ENCODE data around the gene FTO. TPM values are rescaled to one million over a fixed set of nuclear protein-coding genes. Genes with fewer than 3 reads are reported as not detected.

Gene FTO
- total and polyA plus RNA-seq, 2 of the 8 experiments (the other 6 are each of a cell fraction or from before 2014, with no cell fraction given), result 34.5 to 59.8 TPM

DNA sequence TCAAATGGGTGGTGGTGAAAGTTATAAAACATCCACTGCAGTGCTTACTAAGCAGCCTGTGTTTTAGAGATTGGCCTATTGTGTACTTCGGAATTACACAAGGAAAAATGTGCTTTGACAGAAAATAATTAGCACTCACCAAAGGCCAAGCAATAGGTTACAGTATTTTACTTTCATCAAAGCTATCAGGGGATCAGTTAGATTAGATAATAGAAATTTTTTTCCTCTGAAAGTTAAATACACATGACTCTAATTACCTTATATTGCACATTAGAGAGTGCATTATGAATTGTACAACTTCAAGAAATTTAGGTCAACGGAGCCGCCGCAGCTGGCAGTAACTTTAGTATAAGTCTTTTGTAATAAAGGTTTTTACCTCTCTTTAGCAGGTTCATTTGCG lies 232.6 kb downstream of the FTO start:
- POLR2A ChIA-PET (ENCODE audit: partially characterized antibody), result no interaction called here
- H2AFZ ChIP-seq (ENCODE audit: low read length), result no peak overlapping the region
- no peaks in the 10 kb centered on the region for H3K79me2 ChIP-seq (ENCODE audit: control insufficient read depth in 1 of 2, insufficient read depth in 2 of 2, low read length in 2 of 2)
- CTCF ChIA-PET (ENCODE audit: partially characterized antibody), result interaction anchor here (0.9 to 1.6 kb wide), 5 partner anchors 9 to 37 kb away, joined by 3 to 4 read pairs (median 3); no protein-coding TSS in a partner anchor
- no peak overlapping the region for H2BK15ac ChIP-seq (ENCODE audit: low read length)
- H3K4me3 ChIP-seq (ENCODE audit: extremely low read depth in 1 of 4, insufficient read depth in 2 of 4, low read depth in 3 of 4, low read length in 4 of 4), result no peak overlapping the region
- DNase-seq (ENCODE audit: low read depth in 1 of 2, low spot score in 2 of 2) (no peak), FAIRE-seq (no peak)
- H3K9me3 ChIP-seq (ENCODE audit: insufficient read depth in 2 of 2, low read depth in 1 of 2, low read length in 1 of 2), result no peaks in the 10 kb centered on the region
- no peak overlapping the region for H3K4ac ChIP-seq (replicated peaks; ENCODE audit: insufficient read length, low read depth, low read length)
- H3K23ac ChIP-seq (ENCODE audit: insufficient read length), result no peak overlapping the region
- H3K4me1 ChIP-seq (replicated peaks in 1 of 4; ENCODE audit: control insufficient read depth in 3 of 4, insufficient read depth in 4 of 4, low read length in 3 of 4), result no peaks in the 10 kb centered on the region
- H3K14ac ChIP-seq (ENCODE audit: insufficient read length), result no peak overlapping the region
- no peaks in the 10 kb centered on the region for H3K36me3 ChIP-seq (ENCODE audit: control insufficient read depth in 2 of 4, insufficient read depth in 4 of 4, low read length in 3 of 4)
- H4K8ac ChIP-seq (ENCODE audit: extremely low read depth, insufficient read depth, low read length), result no peak overlapping the region
- no peak overlapping the region for H3K4me2 ChIP-seq (ENCODE audit: insufficient read depth in 1 of 2, low read depth in 2 of 2, low read length in 2 of 2)
- no peak overlapping the region for H4K91ac ChIP-seq (replicated peaks; ENCODE audit: insufficient read length, low read length)
- no peak overlapping the region for H3K18ac ChIP-seq (ENCODE audit: extremely low read depth, low read length)
- H4K20me1 ChIP-seq (replicated peaks in 1 of 2; ENCODE audit: control insufficient read depth in 1 of 2, insufficient read depth in 2 of 2, low read length in 2 of 2), result no peaks in the 10 kb centered on the region
- no peak overlapping the region for H2AK5ac ChIP-seq (ENCODE audit: low read depth, low read length)
- no peaks in the 10 kb centered on the region for H3K27me3 ChIP-seq (replicated peaks in 1 of 4; ENCODE audit: control insufficient read depth in 3 of 4, extremely low read depth in 1 of 4, insufficient read depth in 3 of 4, low read length in 3 of 4)
- H2BK120ac ChIP-seq (replicated peaks; ENCODE audit: low read depth, low read length), result no peak overlapping the region
- no peak overlapping the region for H4K5ac ChIP-seq (ENCODE audit: insufficient read length, low read depth, low read length)
- no peak overlapping the region for H3K27ac ChIP-seq (ENCODE audit: low read depth, low read length)
- no peak overlapping the region for H2BK5ac ChIP-seq (ENCODE audit: low read depth, low read length)
- 89% methylated on average over 5 of the region's 5 CpGs; no CpG with 5 or more reads in 1 of the 2 experiments for WGBS, 2 experiments (ENCODE audit: extremely low coverage in 1 of 2, insufficient coverage in 1 of 2, insufficient read length in 1 of 2, insufficient replicate concordance in 2 of 2, low coverage in 1 of 2, low lambda C conversion rate in 2 of 2, missing lambda C conversion rate in 1 of 2)
- no peak overlapping the region for H3K9ac ChIP-seq (replicated peaks in 1 of 4; ENCODE audit: extremely low read depth in 1 of 4, low read depth in 3 of 4, low read length in 3 of 4)
- H3K23me2 ChIP-seq (ENCODE audit: low read depth, low read length), result no peaks in the 10 kb centered on the region
- H3K56ac ChIP-seq (replicated peaks; ENCODE audit: insufficient read length, low read depth, low read length), result no peak overlapping the region
- H2BK12ac ChIP-seq (ENCODE audit: low read depth, low read length), result no peak overlapping the region
- H3K79me1 ChIP-seq (ENCODE audit: low read depth, low read length), result no peaks in the 10 kb centered on the region
- H2BK20ac ChIP-seq (ENCODE audit: low read length), result no peak overlapping the region
- TF ChIP-seq SAP30 (IDR thresholded peaks at IDR 0.05; ENCODE audit: insufficient read depth, insufficient replicate concordance, low read length) (no peak), PHF8 (conservative IDR thresholded peaks at IDR 0.05; ENCODE audit: low read depth, low read length) (no peak), EZH2 (IDR thresholded peaks at IDR 0.05; ENCODE audit: low read depth, low read length, severe bottlenecking) (no peak), TCF12 (IDR thresholded peaks at IDR 0.05; ENCODE audit: low read depth, low read length) (no peak), JUND (IDR thresholded peaks at IDR 0.05; ENCODE audit: low read length) (no peak), MAFK (IDR thresholded peaks at IDR 0.05; ENCODE audit: low read depth, low read length) (no peak), KDM1A (IDR thresholded peaks at IDR 0.05; ENCODE audit: borderline replicate concordance, low read length) (no peak), CHD2 (IDR thresholded peaks at IDR 0.05; ENCODE audit: low read length) (no peak), EGR1 (IDR thresholded peaks at IDR 0.05; ENCODE audit: borderline replicate concordance, low read depth, low read length) (no peak), SUZ12 (IDR thresholded peaks at IDR 0.05; ENCODE audit: low read length) (no peak), CBX8 (IDR thresholded peaks at IDR 0.05; ENCODE audit: borderline replicate concordance, low read depth, low read length) (no peak), RBBP5 (IDR thresholded peaks at IDR 0.05; ENCODE audit: borderline replicate concordance, low read depth, low read length) (no peak), SIRT6 (IDR thresholded peaks at IDR 0.05; ENCODE audit: low read length) (no peak), TBP (IDR thresholded peaks at IDR 0.05; ENCODE audit: low read depth, low read length) (no peak)
- TF ChIP-seq, protein P1, sequence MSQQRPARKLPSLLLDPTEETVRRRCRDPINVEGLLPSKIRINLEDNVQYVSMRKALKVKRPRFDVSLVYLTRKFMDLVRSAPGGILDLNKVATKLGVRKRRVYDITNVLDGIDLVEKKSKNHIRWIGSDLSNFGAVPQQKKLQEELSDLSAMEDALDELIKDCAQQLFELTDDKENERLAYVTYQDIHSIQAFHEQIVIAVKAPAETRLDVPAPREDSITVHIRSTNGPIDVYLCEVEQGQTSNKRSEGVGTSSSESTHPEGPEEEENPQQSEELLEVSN (IDR thresholded peaks at IDR 0.05), result no peak

All from H1 (cell line).